GM18858 (cell line): ENCODE data around the gene LY6G5C.

ENCODE experiments used
- ATAC-seq: cut with Tn5 transposase; IDR thresholded peaks from one replicate; pipeline ENCODE4 v1.9.1; 2021; ENCODE audit not compliant: unreplicated experiment

LY6G5C gene

GRCh38 chr6:31691564-31692108, 10.8 kb upstream of the LY6G5C start:
- no peak for ATAC-seq

DNA sequence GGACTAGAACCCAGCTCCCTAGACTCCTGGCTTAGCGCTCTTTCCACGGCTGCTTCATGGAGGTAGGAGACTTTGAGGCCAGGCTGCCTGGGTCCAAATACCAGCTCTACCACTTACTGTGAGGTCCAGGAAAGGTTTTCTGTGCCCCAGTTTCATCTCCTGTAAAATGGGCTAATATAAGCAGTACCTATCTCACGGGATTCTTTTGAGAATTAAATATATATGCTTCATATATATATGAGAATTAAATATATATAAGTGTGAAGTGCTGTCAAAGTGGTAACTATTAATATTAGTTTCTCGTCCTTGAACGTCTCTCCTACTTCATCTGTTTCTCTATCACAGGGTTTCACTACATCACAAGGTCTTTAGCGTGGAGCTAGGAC, 10.2 kb upstream of the LY6G5C start:
- no peak for ATAC-seq

- no peak for ATAC-seq
Measured at GRCh38 chr6:31690231-31691077, 9.6 kb upstream of the LY6G5C start.

DNA sequence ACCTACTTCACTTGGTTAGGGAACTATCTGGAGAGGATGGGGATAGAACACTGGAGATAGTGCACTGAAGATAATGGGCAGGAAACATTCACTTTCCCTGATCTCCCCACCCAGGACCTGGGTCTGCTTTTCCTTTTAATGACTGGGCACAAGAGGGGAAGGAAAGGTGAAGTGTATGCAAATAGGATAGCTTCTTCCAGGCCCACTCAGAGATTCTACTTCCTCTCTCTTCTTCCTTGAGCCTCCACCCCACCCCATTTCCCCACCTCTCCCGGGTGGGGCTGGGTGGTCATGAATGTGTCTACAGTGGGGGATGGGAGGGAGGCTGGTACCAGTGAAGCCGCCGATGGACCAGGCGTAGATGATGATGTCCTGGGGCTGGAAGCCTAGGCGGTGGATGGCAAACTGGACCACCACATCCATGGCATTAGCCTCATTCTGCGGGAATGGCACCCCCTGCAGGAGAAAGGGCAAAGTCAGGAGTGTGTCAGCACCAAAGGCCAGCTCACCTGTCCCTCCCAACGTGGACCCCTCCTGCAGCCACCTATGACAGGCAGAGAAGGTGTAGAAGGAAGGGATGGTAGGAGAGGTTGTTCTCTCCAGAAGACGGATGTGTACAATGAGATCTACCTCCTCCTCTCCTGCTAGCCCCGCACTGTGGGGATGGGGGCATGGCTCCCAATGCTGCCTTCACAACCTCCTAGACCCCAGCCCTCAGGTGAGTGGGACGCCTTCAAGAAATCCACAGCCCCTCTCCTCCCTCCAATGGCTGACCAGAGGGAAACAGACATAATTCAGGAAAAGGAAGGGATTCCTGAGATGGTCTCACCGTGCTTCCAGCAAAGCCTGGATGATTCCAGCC, 8.6 kb upstream of the LY6G5C start:
- no peak for ATAC-seq

DNA sequence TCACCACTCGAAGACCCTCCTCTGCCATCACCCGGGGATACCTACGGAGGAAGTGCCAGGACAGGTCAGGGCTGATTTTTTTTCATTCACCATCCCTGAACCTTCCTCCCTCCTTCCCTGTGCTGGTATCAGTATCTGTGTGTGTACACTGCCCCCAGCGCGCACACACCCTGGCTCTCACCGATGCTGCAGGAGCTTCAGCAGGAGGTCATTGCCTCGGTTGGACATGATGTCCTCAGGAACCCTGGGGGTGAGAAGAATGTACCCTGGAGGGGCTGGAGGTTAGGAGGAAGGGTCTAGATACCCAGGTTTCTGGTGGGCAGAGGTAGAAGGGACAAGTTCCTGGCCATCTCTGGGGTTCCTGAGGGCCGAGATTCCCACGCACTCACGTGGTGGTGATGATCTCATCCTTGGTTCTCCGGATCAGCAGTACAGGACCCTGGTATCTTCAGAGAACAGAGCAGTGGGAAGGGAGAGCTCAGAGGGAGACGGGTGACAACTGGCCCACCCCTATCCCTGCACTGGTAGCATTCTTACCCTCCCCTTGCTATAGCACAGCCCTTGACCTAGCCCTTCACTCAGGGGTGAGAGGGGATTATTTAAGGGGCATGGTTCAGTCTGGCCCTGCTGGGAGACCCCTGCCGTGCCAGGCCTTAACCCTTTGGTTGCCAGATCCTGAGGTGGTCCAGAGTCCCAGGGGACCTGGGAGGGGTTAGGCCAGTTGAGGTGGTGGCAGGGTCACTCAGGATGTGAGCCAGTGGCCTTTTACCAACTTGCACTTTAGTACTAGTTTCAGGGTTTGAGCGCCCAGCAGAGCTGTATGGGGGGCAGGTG, 7.2 kb upstream of the LY6G5C start:
- ATAC-seq, result no peak

DNA sequence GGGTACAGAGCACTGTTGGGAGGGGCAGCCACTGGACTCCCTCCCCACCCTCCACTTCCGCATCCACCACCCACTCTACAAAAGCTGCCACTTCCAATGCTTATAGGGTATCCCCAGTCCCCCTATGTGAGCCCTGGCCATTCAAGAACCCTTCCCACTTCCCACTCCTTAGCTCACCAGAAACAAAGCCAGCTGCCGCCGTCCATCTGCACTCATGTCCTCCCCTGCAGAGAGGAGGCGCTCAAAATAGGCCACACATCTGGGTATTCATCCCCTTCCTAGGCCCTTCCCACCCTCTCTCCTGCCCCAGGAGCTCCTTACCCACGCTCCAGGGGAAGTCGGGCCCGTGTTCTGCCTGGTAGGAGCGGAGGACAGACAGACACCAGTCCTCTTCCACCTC, 6.5 kb upstream of the LY6G5C start:
- ATAC-seq, result no peak

- no peak for ATAC-seq
Measured at GRCh38 chr6:31686483-31686882, 5.6 kb upstream of the LY6G5C start.

GRCh38 chr6:31683591-31683990, 2.7 kb upstream of the LY6G5C start:
- no peak for ATAC-seq

GRCh38 chr6:31681135-31681671, 336 bp upstream of the LY6G5C start:
- ATAC-seq, result no peak

DNA sequence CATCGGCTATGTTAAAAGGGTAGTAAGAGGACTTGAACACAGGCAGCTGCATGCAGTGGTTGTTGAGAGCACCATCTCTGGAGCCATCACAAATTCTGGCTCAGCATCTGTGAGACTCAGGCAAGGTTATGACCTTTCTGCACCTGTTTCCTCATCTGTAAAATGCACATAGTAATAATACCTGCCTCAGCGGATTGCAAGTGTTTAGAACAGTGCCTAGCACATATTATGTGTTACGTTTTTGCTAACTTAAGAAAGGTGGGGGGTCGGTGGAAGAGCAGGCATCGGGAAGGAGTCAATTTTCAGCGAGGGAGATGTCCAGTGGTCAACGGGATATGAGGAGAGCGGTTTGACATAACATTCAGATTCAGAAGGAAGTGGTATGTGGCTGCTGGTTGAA, 2.9 kb downstream of the LY6G5C start:
- ATAC-seq, result no peak

DNA sequence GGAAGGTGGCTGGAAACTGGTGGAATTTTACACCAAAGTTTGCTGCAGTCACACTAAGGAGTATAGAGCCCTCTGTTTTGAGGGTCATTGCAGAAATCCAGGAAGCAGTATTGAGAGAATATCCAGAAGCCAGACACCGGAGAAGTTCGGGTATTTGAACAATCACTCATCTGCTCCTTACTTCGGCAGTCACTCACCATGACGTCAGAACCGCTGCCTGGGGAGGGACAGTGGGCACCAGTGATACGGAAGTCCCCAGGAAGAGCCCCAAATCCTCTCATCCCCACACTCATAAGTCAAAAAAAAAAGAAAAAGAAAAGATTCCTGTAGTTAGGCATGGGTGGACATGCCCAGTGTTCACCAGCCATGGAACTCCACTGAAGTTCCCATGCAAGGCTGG, 4.0 kb downstream of the LY6G5C start:
- ATAC-seq, result no peak

DNA sequence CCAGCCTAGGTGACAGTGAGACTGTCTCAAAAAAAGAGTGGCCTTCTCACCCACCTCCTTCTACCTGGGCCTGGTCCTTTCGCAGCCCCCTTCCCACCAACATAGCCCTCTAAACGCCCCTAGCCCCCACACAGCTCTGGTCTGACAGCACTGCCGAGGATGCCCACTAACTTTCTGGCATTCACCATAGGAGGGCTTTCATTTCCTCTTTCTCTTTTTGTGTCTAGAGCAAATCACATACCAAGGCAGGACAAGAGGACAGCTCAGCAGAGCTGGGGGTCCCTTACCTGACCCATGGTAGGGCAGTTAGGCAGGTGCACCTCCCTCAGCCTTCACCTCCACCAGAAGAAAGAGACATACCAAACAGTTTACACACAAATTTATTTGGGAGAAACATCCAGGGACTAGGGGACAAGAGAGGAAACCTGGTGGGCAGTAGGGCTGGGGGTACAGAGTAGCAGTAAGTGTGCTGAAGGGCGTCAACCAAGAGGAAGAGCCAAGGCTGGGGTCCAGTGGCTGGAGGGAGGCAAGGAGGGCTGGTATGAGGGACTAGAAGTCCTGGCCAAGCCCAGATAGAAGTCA, 4.5 kb downstream of the LY6G5C start:
- ATAC-seq, result no peak

- ATAC-seq, result no peak
Measured at GRCh38 chr6:31669676-31670075, 11.2 kb downstream of the LY6G5C start, which contains the start of gene LY6G5B. Gene LY6G5B, plus strand, starts transcription at chr6:31669976. Its CDS starts 975 bp downstream, at chr6:31670951.

DNA sequence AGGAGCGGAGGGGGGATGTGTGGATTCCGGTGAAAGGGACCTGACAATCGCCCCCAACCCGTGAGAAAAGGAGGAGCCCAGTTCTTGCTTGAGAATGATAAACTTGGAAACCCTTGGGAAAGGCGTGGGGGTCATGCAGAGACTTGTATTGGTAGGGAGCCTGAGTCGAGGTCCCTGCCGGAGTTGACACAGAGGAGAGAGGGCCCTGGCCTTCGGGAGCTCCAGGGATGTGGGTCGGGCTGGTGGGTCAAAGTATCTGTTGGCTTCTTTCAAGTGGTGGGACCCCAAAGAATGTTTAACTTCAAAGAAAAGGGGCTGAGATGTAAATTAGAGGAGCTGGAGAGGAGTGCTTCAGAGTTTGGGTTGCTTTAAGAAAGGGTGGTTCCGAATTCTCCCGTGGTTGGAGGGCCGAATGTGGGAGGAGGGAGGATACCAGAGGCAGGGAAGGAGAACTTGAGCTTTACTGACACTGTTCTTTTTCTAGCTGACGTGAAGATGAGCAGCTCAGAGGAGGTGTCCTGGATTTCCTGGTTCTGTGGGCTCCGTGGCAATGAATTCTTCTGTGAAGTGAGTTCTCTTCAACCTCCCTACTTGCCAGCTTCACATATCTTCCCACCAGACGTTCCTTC, 14.4 kb downstream of the LY6G5C start:
- no peak for ATAC-seq

GRCh38 chr6:31665501-31666336, 15.1 kb downstream of the LY6G5C start, which contains the start of gene CSNK2B:
Gene CSNK2B, plus strand, starts transcription at chr6:31666080. Its CDS starts 752 bp downstream, at chr6:31666832.
- ATAC-seq, result peak; percentile 64

GRCh38 chr6:31664790-31665500, 15.9 kb downstream of the LY6G5C start, which contains the start of gene GPANK1:
Gene GPANK1, minus strand, starts transcription at chr6:31664997. Its CDS starts 519 bp downstream, at chr6:31664478.
- no peak for ATAC-seq

DNA sequence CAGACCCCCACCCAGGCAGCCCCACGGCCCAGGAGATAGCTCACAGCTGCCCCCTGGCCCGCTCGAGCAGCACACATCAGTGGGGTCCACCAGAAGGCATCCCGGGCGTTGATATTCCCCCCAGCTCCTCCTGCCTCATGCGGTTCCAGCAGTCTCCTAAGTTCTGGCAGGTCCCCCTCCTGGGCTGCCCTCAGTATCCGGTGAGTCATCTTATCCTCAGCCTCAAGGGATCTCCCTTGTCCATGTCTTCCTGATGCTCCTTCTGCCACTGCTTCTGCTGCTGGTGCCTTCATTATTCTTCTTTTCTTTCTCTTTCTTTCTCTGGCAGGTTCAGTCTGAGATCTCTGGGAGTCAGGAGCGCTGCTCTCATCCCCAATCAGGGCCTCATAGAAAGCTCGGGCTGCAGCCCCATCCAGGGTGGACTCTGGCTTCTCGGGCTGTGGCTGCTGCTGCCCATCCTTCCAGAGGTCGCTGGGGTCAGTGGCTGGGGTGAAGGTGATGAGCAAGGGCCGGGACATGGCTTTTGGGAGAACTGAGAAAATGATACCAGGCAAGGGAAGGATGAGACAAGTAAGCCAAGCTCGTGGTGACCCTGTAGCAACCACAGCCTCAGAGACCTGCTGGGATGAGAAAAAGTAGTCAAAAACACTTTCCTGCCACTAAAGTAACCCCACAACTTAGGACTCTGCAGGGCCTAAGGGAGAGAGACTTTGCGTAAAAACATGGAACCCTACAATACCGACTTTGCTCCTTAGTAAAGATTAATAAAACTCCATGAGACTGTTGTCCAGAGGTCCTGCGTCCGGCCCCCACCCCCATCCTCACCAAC, 16.7 kb downstream of the LY6G5C start:
- ATAC-seq, result no peak
